IMR-90 (cell line): ENCODE results near the gene GPR135. TPM values are rescaled to one million over a fixed set of nuclear protein-coding genes. Genes with fewer than 3 reads are reported as not detected.

Experiments
- ATAC-seq: fragments of 200-7000 bp; cut with Tn5 transposase; 2 replicates; pipeline ENCODE4 v1.9.1; 2020; ENCODE audit warnings: low read depth, mild to moderate bottlenecking, moderate library complexity
- BruUV-seq: library from RNA; stranded (reverse); fragments of 400-500 nt; replicated peaks from 2 replicates; lab custom pipeline; 2021; lab: Mats Ljungman, UMichigan
- CTCF ChIA-PET: fragments of 300-600 bp; formaldehyde crosslinking; extraction: SDS; loops from one replicate; lab custom pipeline; 2021; ENCODE audit warnings: antibody characterized with exemption; lab: Yijun Ruan, JAX
- POLR2A ChIA-PET: fragments of 300-600 bp; sonication (Branson Sonifier 250); formaldehyde crosslinking; loops from one replicate; lab custom pipeline; 2022; ENCODE audit warnings: antibody characterized with exemption; ENCODE audit not compliant: unreplicated experiment; lab: Charles Lee
- DNase-seq: peaks from one replicate; pipeline ENCODE4 v3.0.0; 2013
- H2AFZ ChIP-seq: replicated peaks from 2 replicates; pipeline ENCODE3; 2013; ENCODE audit warnings: low read length, mild to moderate bottlenecking; ENCODE audit not compliant: poor library complexity
- H2AK5ac ChIP-seq: 2 replicates; pipeline ENCODE4 v1.6.1; 2013; ENCODE audit warnings: low read depth, low read length, inconsistent platforms
- H2AK9ac ChIP-seq: replicated peaks from 2 replicates; pipeline ENCODE3; 2013; ENCODE audit warnings: mild to moderate bottlenecking, low read depth, low read length, moderate library complexity; ENCODE audit not compliant: poor library complexity
- H2BK120ac ChIP-seq: 2 replicates; pipeline ENCODE4 v1.6.1; 2013; ENCODE audit warnings: low read depth, low read length, inconsistent platforms
- H2BK15ac ChIP-seq: 3 replicates; pipeline ENCODE4 v1.6.1; 2013; ENCODE audit warnings: low read depth, low read length, inconsistent platforms
- H2BK20ac ChIP-seq: 2 replicates; pipeline ENCODE4 v1.6.1; 2013; ENCODE audit warnings: low read depth, mild to moderate bottlenecking, inconsistent platforms, low read length, moderate library complexity
- H2BK5ac ChIP-seq: 2 replicates; pipeline ENCODE4 v1.6.1; 2013; ENCODE audit warnings: mild to moderate bottlenecking, low read depth, low read length, inconsistent platforms; ENCODE audit not compliant: poor library complexity, severe bottlenecking
- H3K14ac ChIP-seq: replicated peaks from 2 replicates; pipeline ENCODE4 v1.6.1; 2013; ENCODE audit warnings: low read depth, low read length, inconsistent platforms
- H3K18ac ChIP-seq: 2 replicates; pipeline ENCODE4 v1.6.1; 2013; ENCODE audit warnings: low read depth, low read length, control low read depth
- H3K23ac ChIP-seq: 2 replicates; pipeline ENCODE4 v1.6.1; 2013; ENCODE audit warnings: low read depth, low read length, inconsistent platforms
- H3K27ac ChIP-seq: 2 replicates; pipeline ENCODE4 v1.5.1; 2013; ENCODE audit warnings: mild to moderate bottlenecking, control low read depth, low read length; ENCODE audit not compliant: insufficient read depth
- H3K27me3 ChIP-seq: 2 replicates; pipeline ENCODE4 v1.6.1; 2013; ENCODE audit warnings: low read length; ENCODE audit not compliant: control insufficient read depth, insufficient read depth
- H3K36me3 ChIP-seq: 2 replicates; pipeline ENCODE4 v1.6.1; 2013; ENCODE audit warnings: low read length, mixed read lengths; ENCODE audit not compliant: control insufficient read depth, insufficient read depth
- H3K4ac ChIP-seq: 2 replicates; pipeline ENCODE4 v1.6.1; 2013; ENCODE audit warnings: low read depth, low read length, inconsistent platforms
- H3K4me1 ChIP-seq: 2 replicates; pipeline ENCODE4 v1.6.1; 2013; ENCODE audit warnings: low read length, mixed read lengths; ENCODE audit not compliant: control insufficient read depth, insufficient read depth
- H3K4me2 ChIP-seq: 2 replicates; pipeline ENCODE4 v1.6.1; 2013; ENCODE audit warnings: low read depth, mild to moderate bottlenecking, control low read depth, low read length, moderate library complexity
- H3K4me3 ChIP-seq: 2 replicates; pipeline ENCODE4 v1.5.1; 2013; ENCODE audit warnings: low read depth, mild to moderate bottlenecking, control low read depth, low read length, moderate library complexity; ENCODE audit not compliant: insufficient read depth
- H3K56ac ChIP-seq: 2 replicates; pipeline ENCODE4 v1.6.1; 2013; ENCODE audit warnings: low read length, inconsistent platforms; ENCODE audit not compliant: insufficient read depth; ENCODE audit errors: extremely low read depth
- H3K79me1 ChIP-seq, 2 experiments: 2 replicates each; pipeline ENCODE4 v1.6.1; 2013; ENCODE audit warnings: low read length in 2 of 2, inconsistent platforms in 1 of 2, low read depth in 1 of 2
- H3K9ac ChIP-seq: 2 replicates; pipeline ENCODE4 v1.6.1; 2013; ENCODE audit warnings: low read depth, low read length, control low read depth
- H3K9me1 ChIP-seq: 2 replicates; pipeline ENCODE4 v1.6.1; 2013; ENCODE audit warnings: low read length, inconsistent platforms; ENCODE audit not compliant: insufficient read depth
- H3K9me3 ChIP-seq: 2 replicates; pipeline ENCODE4 v1.6.1; 2013; ENCODE audit warnings: low read length; ENCODE audit not compliant: control insufficient read depth, insufficient read depth
- H4K20me1 ChIP-seq: 2 replicates; pipeline ENCODE4 v1.6.1; 2013; ENCODE audit warnings: low read length, inconsistent platforms; ENCODE audit not compliant: insufficient read depth
- H4K5ac ChIP-seq: 2 replicates; pipeline ENCODE4 v1.6.1; 2013; ENCODE audit warnings: mild to moderate bottlenecking, low read depth, low read length, control low read depth
- H4K8ac ChIP-seq, 2 experiments: 2 replicates each; pipeline ENCODE4 v1.6.1; 2013; ENCODE audit warnings: low read depth in 2 of 2, low read length in 2 of 2, control low read depth in 1 of 2, inconsistent platforms in 1 of 2
- H4K91ac ChIP-seq: 2 replicates; pipeline ENCODE4 v1.6.1; 2013; ENCODE audit warnings: low read depth, low read length, inconsistent platforms; ENCODE audit not compliant: insufficient read depth
- BHLHE40 ChIP-seq: fragments of 150-350 bp; IDR thresholded peaks from 2 replicates; pipeline ENCODE4 v1.6.1; 2016; ENCODE audit warnings: mild to moderate bottlenecking, low read depth, low read length
- CEBPB ChIP-seq: IDR thresholded peaks from 2 replicates; pipeline ENCODE4 v1.6.1; 2012; ENCODE audit warnings: low read depth, low read length, improper control_type of control experiment
- CHD1 ChIP-seq: IDR thresholded peaks from 2 replicates; pipeline ENCODE4 v1.6.1; 2012; ENCODE audit warnings: low read depth, low read length, improper control_type of control experiment
- CTCF ChIP-seq: conservative IDR thresholded peaks from 2 replicates; pipeline ENCODE4 v1.5.1; 2012; ENCODE audit warnings: mild to moderate bottlenecking, low read depth, low read length, improper control_type of control experiment
- ELK1 ChIP-seq: fragments of 150-350 bp; IDR thresholded peaks from 2 replicates; pipeline ENCODE4 v1.6.1; 2016; ENCODE audit warnings: low read depth, mild to moderate bottlenecking, low read length, moderate library complexity, borderline replicate concordance
- MAZ ChIP-seq: IDR thresholded peaks from 2 replicates; pipeline ENCODE4 v1.6.1; 2012; ENCODE audit warnings: low read depth, mild to moderate bottlenecking, low read length, improper control_type of control experiment, moderate library complexity, borderline replicate concordance
- MXI1 ChIP-seq: IDR thresholded peaks from 2 replicates; pipeline ENCODE4 v1.6.1; 2012; ENCODE audit warnings: low read depth, mild to moderate bottlenecking, low read length, moderate library complexity, borderline replicate concordance
- POLR2A ChIP-seq: IDR thresholded peaks from 2 replicates; pipeline ENCODE4 v1.6.1; 2012; ENCODE audit warnings: mild to moderate bottlenecking, low read depth, low read length
- SMC3 ChIP-seq: fragments of 150-350 bp; IDR thresholded peaks from 2 replicates; pipeline ENCODE4 v1.6.1; 2016; ENCODE audit warnings: low read depth, mild to moderate bottlenecking, antibody characterized with exemption, low read length, moderate library complexity
- WGBS, 2 experiments: methylation state at CpG; one replicate each; pipeline versions ENCODE4 v1.1.5 to v1.1.7; 2013; ENCODE audit warnings: missing lambda C conversion rate in 2 of 2; ENCODE audit not compliant: insufficient read length in 1 of 2; ENCODE audit errors: extremely low coverage in 2 of 2; 5-methylcytosine and 5-hydroxymethylcytosine counted together
- dilution Hi-C: fragments of 300-500 bp; cut with HindIII; formaldehyde crosslinking; loops from one replicate; pipeline ENCODE4 v1.14.3; 2018; ENCODE audit warnings: low sequenced_read_pairs; ENCODE audit not compliant: unreplicated experiment
- in situ Hi-C: fragments of 300-500 bp; cut with MboI; formaldehyde crosslinking; loops from 3 replicates; pipeline ENCODE4 v1.14.3; 2019; ENCODE audit warnings: low sequenced_read_pairs, inconsistent platforms, mixed read lengths
- intact Hi-C: fragments of 100-400 bp; cut with micrococcal nuclease; formaldehyde crosslinking; loops from 2 replicates; pipeline ENCODE4 v1.10.0; 2022
- polyA plus RNA-seq, 3 experiments: library from polyadenylated mRNA; depleted of rRNA; stranded (reverse); fragments of >200 nt; gene quantifications; 2 replicates each; pipeline ENCODE4 v1.2.3, GENCODE V29; 2012; ENCODE audit warnings: low replicate concordance in 1 of 3
- total RNA-seq: library from RNA; depleted of rRNA; stranded (reverse); fragments of >200 nt; gene quantifications from 2 replicates; pipeline ENCODE4 v1.2.3, GENCODE V29; 2012

The GPR135 gene
- total and polyA plus RNA-seq, 2 of the 4 experiments (the other 2 are of a cell fraction): 1.3 to 2.4 TPM

GRCh38 chr14:59480166-59480565, 15.0 kb upstream of the GPR135 start:
- Histone ChIP-seq H3K9me1 (peaks cover 10% of the 10 kb centered on the region), H2BK120ac (peak overlapping the region; percentile 68; the same call in 1 of the 2 replicates), H4K5ac (no peak overlapping the region), H3K79me1 (peaks cover 15 to 65% of the 10 kb centered on the region in 2 experiments), H2AFZ (no peak overlapping the region), H3K4me3 (no peak overlapping the region), H4K8ac (peak overlapping the region; percentile 20 to 22; a peak in 1 of 4 replicates), H2BK15ac (peak overlapping the region; percentile 38; the same call in 1 of the 3 replicates), H2AK9ac (no peak overlapping the region), H3K9ac (peak overlapping the region; percentile 15; the same call in 1 of the 2 replicates), H3K36me3 (peaks cover 18% of the 10 kb centered on the region), H3K27me3 (no peaks in the 10 kb centered on the region), H3K14ac (peak overlapping the region; percentile 46), H4K91ac (peak overlapping the region; percentile 21; the same call in 1 of the 2 replicates), H3K18ac (0 out of 2 replicates have a peak overlapping the region, but pooled peaks have one; percentile 38), H2BK20ac (no peak overlapping the region; the same call in 1 of the 2 replicates), H3K23ac (peak overlapping the region; percentile 76; the same call in 1 of the 2 replicates), H3K56ac (no peak overlapping the region), H3K27ac (no peak overlapping the region), H3K4me1 (peaks cover 13% of the 10 kb centered on the region), H3K4me2 (peak overlapping the region; percentile 85), H3K4ac (peak overlapping the region; percentile 67), H4K20me1 (peaks cover 20% of the 10 kb centered on the region; the same call in 1 of the 2 replicates), H2BK5ac (peak overlapping the region; percentile 40), H2AK5ac (peak overlapping the region; percentile 68; the same call in 1 of the 2 replicates), H3K9me3 (no peaks in the 10 kb centered on the region)
- dilution Hi-C loops: no loop called here
- POLR2A ChIA-PET: no interaction called here
- ATAC-seq: no peak
- no CpG with 5 or more reads among the region's 1 CpG for WGBS, 2 experiments
- no TSS peak for BruUV-seq
- in situ Hi-C loops: loop anchor here (25.0 kb wide), 1 partner anchor 607 kb away; the partner anchor contains the start of gene PCNX4
- CTCF ChIA-PET: no interaction called here
- TF ChIP-seq BHLHE40 (no peak), SMC3 (no peak), POLR2A (no peak), MAZ (no peak), ELK1 (no peak), CEBPB (no peak), CHD1 (no peak), MXI1 (no peak), CTCF (no peak)
- DNase-seq: no peak
- intact Hi-C loops: no loop called here
